ENCODE data around the gene ARHGEF33. TPM values are rescaled to one million over a fixed set of nuclear protein-coding genes. Genes with fewer than 3 reads are reported as not detected.

ARHGEF33 gene
- total RNA-seq, 1 donor from 2014 or later = 2.5 TPM

DNA sequence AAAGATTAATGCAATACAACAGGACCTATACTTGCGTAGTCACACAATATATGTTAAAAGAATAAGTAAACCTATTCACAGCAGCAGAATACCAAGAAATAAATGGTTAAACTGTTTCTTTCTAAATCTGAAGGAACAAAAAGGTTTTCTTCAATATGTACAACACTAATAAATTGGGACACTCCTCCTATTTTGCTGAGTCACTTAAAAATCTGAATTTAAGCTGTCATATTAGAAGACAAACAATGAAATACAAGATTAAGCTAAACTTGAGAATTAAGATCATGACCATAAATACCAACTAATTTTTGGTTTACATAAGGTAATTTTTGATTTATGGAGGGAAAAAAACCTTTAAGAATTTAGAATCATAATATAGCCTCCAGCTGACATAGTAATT, 92.8 kb downstream of the ARHGEF33 start:
- no peaks in the 10 kb centered on the region for H3K4me1 ChIP-seq
- H3K4me2 ChIP-seq = no peak overlapping the region
- Mint-ChIP-seq H3K4me1 (no peaks in the 10 kb centered on the region), H3K27me3 (ENCODE audit: insufficient read depth, low read depth) (peaks cover 2% of the 10 kb centered on the region), H3K9me3 (no peaks in the 10 kb centered on the region), H3K36me3 (peaks cover 16% of the 10 kb centered on the region), H3K27ac (no peak overlapping the region), H3K4me3 (no peak overlapping the region)
- no peak overlapping the region for H3K4me3 ChIP-seq
- H3K79me2 ChIP-seq (ENCODE audit: low read depth) = no peaks in the 10 kb centered on the region
- no peak overlapping the region for H3K27ac ChIP-seq
- no peaks in the 10 kb centered on the region for H3F3A ChIP-seq (ENCODE audit: low read depth)
- TF ChIP-seq CTCF (IDR thresholded peaks at IDR 0.05) (no peak), EZH2phosphoT487 (IDR thresholded peaks at IDR 0.05) (no peak), EZH2 (IDR thresholded peaks at IDR 0.05) (no peak)
- H3K36me3 ChIP-seq = no peaks in the 10 kb centered on the region
- no peaks in the 10 kb centered on the region for H4K20me1 ChIP-seq (ENCODE audit: low read depth)
- DNase-seq (ENCODE audit: low spot score) = no peak
- no peak overlapping the region for H3K9ac ChIP-seq
- H2AFZ ChIP-seq (replicated peaks) = no peak overlapping the region
- H3K9me3 ChIP-seq (ENCODE audit: low read depth) = no peaks in the 10 kb centered on the region
- H3K27me3 ChIP-seq = no peaks in the 10 kb centered on the region

GRCh38 chr2:38988716-38989115, 99.0 kb downstream of the ARHGEF33 start:
- no peak overlapping the region for H2AFZ ChIP-seq (replicated peaks)
- no peak overlapping the region for H3K4me2 ChIP-seq
- H3K9me3 ChIP-seq (ENCODE audit: low read depth) = no peaks in the 10 kb centered on the region
- H3K27me3 ChIP-seq = no peaks in the 10 kb centered on the region
- no peaks in the 10 kb centered on the region for H3K9me3 Mint-ChIP-seq
- no peaks in the 10 kb centered on the region for H3K4me1 Mint-ChIP-seq
- H3K27ac Mint-ChIP-seq = no peak overlapping the region
- no peak overlapping the region for H3K4me3 ChIP-seq
- H3K36me3 ChIP-seq = peaks cover 8% of the 10 kb centered on the region
- H4K20me1 ChIP-seq (ENCODE audit: low read depth) = no peaks in the 10 kb centered on the region
- no peak overlapping the region for H3K4me3 Mint-ChIP-seq
- H3K79me2 ChIP-seq (ENCODE audit: low read depth) = no peaks in the 10 kb centered on the region
- peaks cover 23% of the 10 kb centered on the region for H3K36me3 Mint-ChIP-seq
- no peak overlapping the region for H3K9ac ChIP-seq
- H3K27me3 Mint-ChIP-seq (ENCODE audit: insufficient read depth, low read depth) = no peaks in the 10 kb centered on the region
- no peak overlapping the region for H3K27ac ChIP-seq
- H3K4me1 ChIP-seq = peaks cover 12% of the 10 kb centered on the region
- TF ChIP-seq EZH2phosphoT487 (IDR thresholded peaks at IDR 0.05) (no peak), EZH2 (IDR thresholded peaks at IDR 0.05) (no peak), CTCF (IDR thresholded peaks at IDR 0.05) (no peak)
- peaks cover 4% of the 10 kb centered on the region for H3F3A ChIP-seq (ENCODE audit: low read depth)
- DNase-seq (ENCODE audit: low spot score) = no peak

DNA sequence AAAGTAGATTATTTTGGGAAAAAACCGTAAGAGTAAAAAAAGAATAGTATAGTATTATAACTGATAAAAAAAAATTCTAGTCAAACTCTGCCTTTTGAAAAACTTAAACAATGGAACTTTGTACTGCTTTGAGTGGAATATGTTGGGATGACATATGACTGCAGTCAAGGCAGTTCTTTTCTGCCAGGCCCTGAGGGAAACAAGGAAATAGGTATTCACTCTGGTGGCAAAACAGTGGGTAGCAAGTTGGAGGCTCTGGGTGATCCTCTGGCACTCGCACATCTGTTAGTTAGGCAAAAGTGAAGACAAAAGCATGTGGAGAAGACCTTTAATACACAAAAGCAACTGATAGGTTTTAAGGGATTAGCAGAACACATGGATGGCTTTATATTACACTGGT, 102.2 kb downstream of the ARHGEF33 start:
- no peak overlapping the region for H2AFZ ChIP-seq (replicated peaks)
- peaks cover 16% of the 10 kb centered on the region for H3K36me3 Mint-ChIP-seq
- peak; percentile 39 for DNase-seq (ENCODE audit: low spot score)
- no peaks in the 10 kb centered on the region for H3K9me3 Mint-ChIP-seq
- H3K36me3 ChIP-seq = peaks cover 24% of the 10 kb centered on the region
- H3K4me3 ChIP-seq = no peak overlapping the region
- no peaks in the 10 kb centered on the region for H3K27me3 Mint-ChIP-seq (ENCODE audit: insufficient read depth, low read depth)
- no peaks in the 10 kb centered on the region for H3K79me2 ChIP-seq (ENCODE audit: low read depth)
- peaks cover 12% of the 10 kb centered on the region for H3K4me1 ChIP-seq
- no peaks in the 10 kb centered on the region for H4K20me1 ChIP-seq (ENCODE audit: low read depth)
- no peak overlapping the region for H3K27ac Mint-ChIP-seq
- TF ChIP-seq EZH2phosphoT487 (IDR thresholded peaks at IDR 0.05) (no peak), EZH2 (IDR thresholded peaks at IDR 0.05) (no peak), CTCF (IDR thresholded peaks at IDR 0.05) (no peak)
- H3K4me3 Mint-ChIP-seq = no peak overlapping the region
- H3K4me2 ChIP-seq = peak overlapping the region; percentile 33
- H3K27ac ChIP-seq = peak overlapping the region; percentile 80
- H3F3A ChIP-seq (ENCODE audit: low read depth) = peaks cover 4% of the 10 kb centered on the region
- H3K9ac ChIP-seq = no peak overlapping the region
- no peaks in the 10 kb centered on the region for H3K4me1 Mint-ChIP-seq
- no peaks in the 10 kb centered on the region for H3K27me3 ChIP-seq
- no peaks in the 10 kb centered on the region for H3K9me3 ChIP-seq (ENCODE audit: low read depth)

Measured in neural progenitor cell (in vitro differentiated cells).